Duodenal mucosa (tissue), 2 donors: ENCODE results near the gene DHRS7B.
"Not testable (repeated sequence)": the region's sequence is repeated elsewhere in the genome, so short reads cannot be mapped to it uniquely, and the experiment has no call there.

Source experiments
- H3K27ac ChIP-seq: one replicate; pipeline ENCODE4 v1.7.0; 2013; ENCODE audit warnings: low read depth, low read length
- H3K27me3 ChIP-seq, 2 donors: one replicate each; pipeline ENCODE4 v1.7.0; 2013; ENCODE audit warnings: low read length in 2 of 2, control low read depth in 1 of 2; ENCODE audit not compliant: insufficient read depth in 2 of 2, control insufficient read depth in 1 of 2
- H3K36me3 ChIP-seq, 2 donors: one replicate each; pipeline ENCODE4 v1.7.0; 2013; ENCODE audit warnings: low read length in 2 of 2, control low read depth in 1 of 2; ENCODE audit not compliant: insufficient read depth in 2 of 2, control insufficient read depth in 1 of 2
- H3K4me1 ChIP-seq, 2 donors: one replicate each; pipeline ENCODE4 v1.7.0; 2013; ENCODE audit warnings: low read length in 2 of 2, control low read depth in 1 of 2; ENCODE audit not compliant: insufficient read depth in 2 of 2, control insufficient read depth in 1 of 2
- H3K4me3 ChIP-seq, 2 donors: one replicate each; pipeline ENCODE4 v1.7.0; 2013; ENCODE audit warnings: low read length in 2 of 2, low read depth in 1 of 2
- H3K9ac ChIP-seq, 2 donors: one replicate each; pipeline ENCODE4 v1.7.0; 2013; ENCODE audit warnings: low read length in 2 of 2, low read depth in 1 of 2
- H3K9me3 ChIP-seq, 2 donors: one replicate each; pipeline ENCODE4 v1.7.0; 2013; ENCODE audit warnings: low read length in 2 of 2, control low read depth in 1 of 2; ENCODE audit not compliant: control insufficient read depth in 1 of 2

Gene DHRS7B

DNA sequence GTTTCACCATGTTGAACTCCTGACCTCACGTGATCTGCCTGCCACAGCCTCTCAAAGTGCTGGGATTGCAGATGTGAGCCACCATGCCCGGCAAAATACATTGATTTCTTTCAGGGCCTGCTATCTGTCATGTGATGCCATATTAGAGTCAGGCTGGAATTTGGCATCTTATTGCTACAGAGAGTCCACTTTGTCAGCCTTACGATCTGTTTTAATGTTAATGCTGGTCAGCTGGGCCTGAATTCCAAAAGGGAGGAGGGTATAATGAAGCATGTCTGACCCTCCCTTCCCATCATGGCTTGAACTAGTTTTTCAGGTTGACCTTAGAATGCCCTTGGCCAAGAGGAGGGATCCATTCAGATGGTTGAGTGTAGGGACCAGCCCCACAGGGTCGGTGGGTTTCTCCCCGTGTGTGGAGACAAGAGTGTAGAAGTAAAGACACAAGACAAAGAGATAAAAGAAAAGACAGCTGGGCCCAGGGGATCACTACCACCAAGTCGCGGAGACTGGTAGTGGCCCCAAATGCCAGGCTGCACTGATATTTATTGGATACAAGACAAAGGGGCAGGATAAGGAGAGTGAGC is 19.6 kb upstream of the DHRS7B start:
- not testable (repeated sequence) for H3K4me3 ChIP-seq, H3K9me3 ChIP-seq, H3K4me1 ChIP-seq, H3K27me3 ChIP-seq, H3K27ac ChIP-seq, H3K36me3 ChIP-seq, H3K9ac ChIP-seq

DNA sequence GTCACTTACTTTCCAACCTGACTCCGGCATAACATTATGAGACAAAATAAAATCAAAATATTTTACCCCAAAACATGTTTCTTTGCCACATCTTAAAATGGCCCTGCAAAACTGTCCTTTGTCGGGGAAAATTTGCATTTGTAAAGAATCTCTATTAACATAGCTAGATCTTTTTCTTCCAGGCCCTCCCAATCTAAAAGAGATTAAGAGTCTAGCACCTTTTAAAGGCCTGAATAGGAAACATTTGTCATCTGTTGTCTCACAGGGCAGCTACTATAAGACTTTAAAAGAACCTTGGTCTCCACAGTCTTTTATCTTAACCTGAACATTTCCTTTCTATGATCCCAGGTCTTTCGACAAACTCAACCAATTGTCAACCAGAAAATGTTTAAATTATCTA is 18.1 kb upstream of the DHRS7B start:
- no peaks in the 10 kb centered on the region for H3K27me3 ChIP-seq

DNA sequence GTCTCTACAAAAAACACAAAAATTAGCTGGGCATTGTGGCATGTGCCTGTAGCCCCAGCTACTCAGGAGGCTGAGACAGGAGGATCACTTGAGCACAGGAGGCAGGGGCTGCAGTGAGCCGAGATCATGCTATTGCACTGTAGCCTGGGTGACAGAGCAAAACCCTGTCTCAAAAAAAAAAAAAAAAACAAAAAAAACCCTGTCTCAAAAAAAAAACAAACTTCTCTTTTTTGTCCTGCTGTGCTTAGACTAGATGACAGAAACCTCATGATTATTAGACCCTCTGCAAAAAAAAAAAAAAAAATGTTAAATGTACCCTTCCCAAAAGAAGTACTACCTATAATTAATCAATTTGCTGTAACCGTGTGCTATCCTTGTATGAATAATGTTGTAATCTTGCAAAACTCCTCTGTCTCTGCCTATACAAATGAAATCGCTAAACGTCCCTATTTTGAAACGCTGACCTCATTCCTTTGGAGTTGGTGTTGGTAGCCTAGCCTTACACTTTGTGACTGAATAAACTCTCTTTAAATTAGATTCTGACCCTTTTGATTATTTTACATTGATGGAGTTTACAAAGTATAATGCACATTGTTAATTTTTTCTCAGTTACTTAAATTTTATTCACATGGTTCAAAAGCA is 13.6 kb upstream of the DHRS7B start:
- H3K9me3 ChIP-seq, result no peaks in the 10 kb centered on the region
- H3K27ac ChIP-seq, result no peak overlapping the region
- H3K4me3 ChIP-seq, result no peak overlapping the region
- no peak overlapping the region for H3K9ac ChIP-seq
- no peaks in the 10 kb centered on the region for H3K4me1 ChIP-seq
- H3K27me3 ChIP-seq, result peaks cover 0 to 2% of the 10 kb centered on the region in 2 donors
- no peaks in the 10 kb centered on the region for H3K36me3 ChIP-seq

More for the DNA sequence above, 18.1 kb upstream of the DHRS7B start:
- H3K4me3 ChIP-seq, result no peak overlapping the region
- H3K27ac ChIP-seq, result no peak overlapping the region
- no peaks in the 10 kb centered on the region for H3K4me1 ChIP-seq
- H3K9me3 ChIP-seq, result no peaks in the 10 kb centered on the region
- no peaks in the 10 kb centered on the region for H3K36me3 ChIP-seq
- no peak overlapping the region for H3K9ac ChIP-seq

DNA sequence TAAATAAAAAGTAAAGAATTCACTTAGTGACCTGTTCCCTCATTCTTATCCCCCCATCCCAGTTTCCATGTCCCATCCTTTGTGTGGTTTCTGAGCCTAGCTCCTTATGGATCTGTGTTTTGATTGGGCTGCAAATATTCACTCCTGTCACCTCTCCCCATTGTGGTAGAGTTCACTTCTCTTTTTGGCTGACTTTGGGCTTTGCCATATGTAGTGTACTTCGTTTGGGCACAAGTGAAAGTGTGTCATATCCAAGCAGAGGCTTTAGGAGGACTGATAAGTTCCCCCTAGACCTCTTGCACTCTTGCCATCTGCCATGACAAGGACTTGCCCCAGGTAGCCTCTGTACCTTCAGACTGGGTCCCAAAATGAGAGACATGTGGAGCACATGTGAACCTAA is 13.0 kb upstream of the DHRS7B start:
- H3K4me1 ChIP-seq, result no peaks in the 10 kb centered on the region
- H3K4me3 ChIP-seq, result no peak overlapping the region
- H3K27ac ChIP-seq, result no peak overlapping the region
- H3K9me3 ChIP-seq, result no peaks in the 10 kb centered on the region
- no peak overlapping the region for H3K9ac ChIP-seq
- H3K27me3 ChIP-seq, result peaks cover 0 to 5% of the 10 kb centered on the region in 2 donors
- no peaks in the 10 kb centered on the region for H3K36me3 ChIP-seq

DNA sequence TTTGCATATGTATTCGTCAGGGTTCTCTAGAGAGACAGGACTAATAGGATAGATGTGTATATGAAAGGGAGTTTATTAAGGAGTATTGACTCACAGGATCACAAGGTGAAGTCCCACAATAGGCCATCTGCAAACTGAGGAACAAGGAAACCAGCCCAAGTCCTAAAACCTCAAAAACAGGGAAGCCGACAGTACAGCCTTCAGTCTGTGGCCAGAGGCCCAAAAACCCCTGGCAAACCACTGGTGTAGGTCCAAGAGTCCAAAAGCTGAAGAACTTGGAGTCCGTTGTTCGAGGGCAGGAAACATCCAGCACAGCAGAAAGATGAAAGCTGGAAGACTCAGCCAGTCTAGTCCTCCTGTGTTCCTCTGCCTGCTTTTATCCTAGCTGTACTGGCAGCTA is 12.0 kb upstream of the DHRS7B start:
- H3K27me3 ChIP-seq, H3K27ac ChIP-seq, H3K36me3 ChIP-seq, H3K4me3 ChIP-seq, H3K9ac ChIP-seq, H3K4me1 ChIP-seq, H3K9me3 ChIP-seq: not testable (repeated sequence)

DNA sequence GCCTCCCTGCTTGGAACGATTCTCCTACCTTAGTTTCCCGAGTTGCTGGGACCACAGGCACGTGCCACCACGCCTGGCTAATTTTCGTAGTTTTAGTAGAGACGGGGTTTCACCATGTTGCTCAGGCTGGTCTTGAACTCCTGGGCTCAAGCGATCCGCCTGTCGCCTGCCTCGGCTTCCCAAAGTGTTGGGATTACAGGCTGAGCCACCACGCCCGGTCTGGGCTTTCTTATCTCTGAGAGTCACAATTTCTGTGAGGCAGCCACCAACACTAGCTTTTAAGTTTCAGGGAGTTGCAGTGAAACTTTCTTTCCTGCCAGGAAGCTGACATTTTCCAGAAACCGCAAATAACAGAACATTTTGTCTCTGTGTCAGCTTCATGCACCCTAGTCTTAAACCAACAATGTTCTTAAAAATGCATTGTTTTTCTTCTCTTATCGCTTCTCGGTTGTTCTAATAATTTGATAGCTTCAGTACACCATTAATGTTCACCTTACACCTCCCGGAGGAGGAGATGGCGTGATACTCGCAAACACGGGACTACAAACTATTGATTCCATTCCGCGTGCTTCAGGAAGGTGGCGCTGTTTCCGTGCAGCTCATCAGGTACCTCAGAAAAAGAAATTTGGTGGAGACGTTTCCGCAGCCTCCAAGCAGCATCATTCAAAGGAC is 7.4 kb upstream of the DHRS7B start:
- peaks cover 0 to 5% of the 10 kb centered on the region in 2 donors for H3K27me3 ChIP-seq
- H3K9me3 ChIP-seq, result no peaks in the 10 kb centered on the region
- H3K9ac ChIP-seq, result no peak overlapping the region
- peak overlapping the region in 1 of 2 donors; percentile 1 for H3K4me3 ChIP-seq
- no peak overlapping the region for H3K27ac ChIP-seq
- H3K4me1 ChIP-seq, result no peaks in the 10 kb centered on the region
- H3K36me3 ChIP-seq, result no peaks in the 10 kb centered on the region

DNA sequence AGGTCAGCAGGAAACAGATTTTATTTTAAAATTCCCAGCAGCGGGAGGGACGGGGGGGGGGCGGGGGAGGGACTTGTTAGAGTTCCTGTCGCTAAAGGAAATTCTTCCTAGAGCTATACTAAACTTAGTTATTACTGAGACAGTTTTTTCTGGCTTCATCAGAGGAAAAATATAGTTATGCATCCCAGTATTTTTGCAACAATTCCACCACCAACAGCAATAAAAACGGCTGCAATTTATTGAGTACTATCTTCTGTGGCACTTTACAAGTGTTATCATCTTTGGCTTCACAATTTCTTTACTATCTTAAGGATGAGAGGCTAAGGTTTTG is 6.9 kb upstream of the DHRS7B start:
- Histone ChIP-seq H3K4me3 (no peak overlapping the region), H3K4me1 (no peaks in the 10 kb centered on the region), H3K27ac (no peak overlapping the region), H3K36me3 (no peaks in the 10 kb centered on the region), H3K27me3 (peaks cover 0 to 5% of the 10 kb centered on the region in 2 donors), H3K9ac (no peak overlapping the region), H3K9me3 (no peaks in the 10 kb centered on the region)

DNA sequence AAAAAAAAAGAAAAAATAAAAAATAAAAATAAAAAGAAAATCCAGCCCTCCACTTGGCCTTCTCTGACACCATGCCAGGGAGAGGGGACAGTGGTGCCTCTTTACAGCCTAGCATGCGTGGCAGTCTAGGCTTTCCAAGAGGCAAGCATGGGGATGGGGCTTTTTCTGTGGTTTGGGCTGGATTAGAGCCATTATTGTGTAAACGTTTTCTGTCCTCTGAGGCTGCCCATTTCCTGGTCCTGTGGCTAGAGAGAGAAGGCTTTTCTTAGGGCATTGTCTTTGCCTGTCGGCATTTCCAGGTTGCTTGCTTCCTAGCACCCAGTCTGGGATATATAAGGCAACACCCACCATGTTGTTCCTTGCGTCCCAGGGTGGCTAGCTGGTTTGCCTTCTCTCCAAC is 2.7 kb upstream of the DHRS7B start:
- Histone ChIP-seq H3K9ac (no peak overlapping the region), H3K4me3 (no peak overlapping the region), H3K27ac (no peak overlapping the region), H3K36me3 (no peaks in the 10 kb centered on the region), H3K27me3 (no peaks in the 10 kb centered on the region), H3K4me1 (peaks cover 12 to 17% of the 10 kb centered on the region in 2 donors), H3K9me3 (no peaks in the 10 kb centered on the region)

DNA sequence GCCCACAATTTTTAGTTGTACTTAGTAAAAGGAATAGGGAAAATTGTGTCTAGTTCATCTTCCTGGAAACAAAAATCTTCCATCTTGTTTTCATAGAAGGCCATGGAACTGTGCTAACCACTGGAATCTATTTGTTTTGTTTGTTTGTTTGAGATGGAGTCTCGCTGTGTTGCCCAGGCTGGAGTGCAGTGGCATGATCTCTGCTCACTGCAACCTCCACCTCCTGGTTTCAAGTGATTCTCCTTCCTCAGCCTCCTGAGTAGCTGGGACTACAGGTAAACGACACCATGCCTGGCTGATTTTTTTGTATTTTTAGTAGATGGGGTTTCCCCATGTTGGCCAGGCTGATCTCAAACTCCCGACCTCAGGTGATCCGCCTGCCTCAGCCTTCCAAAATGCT is 2.2 kb upstream of the DHRS7B start:
- H3K4me3 ChIP-seq, H3K27ac ChIP-seq, H3K9me3 ChIP-seq, H3K9ac ChIP-seq, H3K27me3 ChIP-seq, H3K36me3 ChIP-seq: not testable (repeated sequence)
- H3K4me1 ChIP-seq, result peaks cover 12 to 17% of the 10 kb centered on the region in 2 donors

DNA sequence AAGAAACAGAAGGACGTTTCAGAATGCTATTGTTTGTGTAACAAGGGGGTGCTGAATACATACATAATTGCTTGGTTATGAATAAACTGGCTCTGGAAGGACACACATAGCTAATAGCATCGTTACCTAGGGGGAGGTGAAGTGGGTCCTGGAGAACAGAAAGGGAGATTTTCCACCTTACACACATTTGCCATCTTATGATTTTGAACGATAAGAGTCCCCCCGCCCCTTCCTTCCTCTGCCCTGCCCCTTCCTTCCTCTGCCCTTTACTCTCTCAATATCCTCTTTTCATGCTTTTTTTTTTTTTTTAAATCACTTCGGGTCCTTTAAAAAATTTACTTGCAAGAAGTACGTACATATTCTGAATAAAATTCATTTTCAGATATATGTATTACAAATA is 902 bp upstream of the DHRS7B start:
- Histone ChIP-seq H3K36me3 (no peaks in the 10 kb centered on the region), H3K27me3 (no peaks in the 10 kb centered on the region), H3K9ac (peak overlapping the region; percentile 86 to 89), H3K9me3 (no peaks in the 10 kb centered on the region), H3K4me1 (peaks cover 12 to 17% of the 10 kb centered on the region in 2 donors), H3K4me3 (peak overlapping the region; percentile 89 to 95), H3K27ac (no peak overlapping the region)
